Measurements from ENCODE around the gene IGFL3. TPM values are rescaled to one million over a fixed set of nuclear protein-coding genes. Genes with fewer than 3 reads are reported as not detected.

Gene IGFL3
- total and polyA plus RNA-seq, 4 experiments from 2014 or later, result not detected

GRCh38 chr19:46134527-46134926 lies 10.0 kb upstream of the IGFL3 start:
- no peak overlapping the region for H3K27ac Mint-ChIP-seq
- H3K36me3 ChIP-seq (ENCODE audit: insufficient read depth, low read length), result no peaks in the 10 kb centered on the region
- no peaks in the 10 kb centered on the region for H3K4me1 ChIP-seq (ENCODE audit: insufficient read depth, low read length)
- H3K9me3 ChIP-seq (ENCODE audit: control insufficient read depth in 1 of 2, low read length in 2 of 2), result no peaks in the 10 kb centered on the region
- H3K4me1 Mint-ChIP-seq, result no peaks in the 10 kb centered on the region
- peaks cover 4% of the 10 kb centered on the region for H3K27me3 ChIP-seq (ENCODE audit: insufficient read depth, low read length)
- DNase-seq, result no peak
- intact Hi-C loops (cut with micrococcal nuclease), result no loop called here
- CTCF ChIA-PET (ENCODE audit: partially characterized antibody), result no interaction called here
- no peaks in the 10 kb centered on the region for H3K9me3 Mint-ChIP-seq
- no peak overlapping the region for H3K27ac ChIP-seq (ENCODE audit: low read depth, low read length)
- H3K27me3 Mint-ChIP-seq, result peaks cover 24 to 28% of the 10 kb centered on the region in 2 donors
- no peak overlapping the region for H3K4me3 Mint-ChIP-seq
- H3K4me3 ChIP-seq (ENCODE audit: low read length in 2 of 2), result no peak overlapping the region
- POLR2A ChIA-PET (ENCODE audit: partially characterized antibody), result no interaction called here
- no peaks in the 10 kb centered on the region for H3K36me3 Mint-ChIP-seq

DNA sequence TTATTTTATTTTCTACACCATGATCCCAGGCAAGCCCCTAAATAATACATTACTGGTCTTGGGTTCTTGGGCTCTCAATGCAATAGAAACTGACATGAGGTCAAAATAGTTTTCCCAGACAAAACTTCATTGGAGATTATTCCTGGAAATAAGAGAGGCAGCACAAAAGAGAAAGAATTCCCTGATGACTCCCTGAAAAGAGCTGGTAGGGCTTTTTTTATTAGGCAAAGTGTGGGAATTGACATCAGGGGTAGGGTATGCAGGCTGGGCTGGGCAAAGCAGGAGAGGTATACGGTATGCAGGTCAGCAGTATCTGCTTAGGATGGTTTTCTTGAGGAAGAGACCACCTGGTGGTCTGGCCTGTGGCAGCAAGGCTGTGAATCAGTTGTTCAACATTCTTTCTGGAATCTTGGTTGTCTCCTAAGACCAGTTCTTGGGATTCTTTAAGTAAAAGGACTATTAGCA lies 9.3 kb upstream of the IGFL3 start:
- intact Hi-C loops (cut with micrococcal nuclease), result no loop called here
- Mint-ChIP-seq H3K4me1 (no peaks in the 10 kb centered on the region), H3K9me3 (no peaks in the 10 kb centered on the region), H3K27ac (no peak overlapping the region), H3K36me3 (no peaks in the 10 kb centered on the region), H3K4me3 (no peak overlapping the region), H3K27me3 (peaks cover 27 to 31% of the 10 kb centered on the region in 2 donors)
- ChIA-PET POLR2A (ENCODE audit: partially characterized antibody) (no interaction called here), CTCF (ENCODE audit: partially characterized antibody) (no interaction called here)
- Histone ChIP-seq H3K27ac (ENCODE audit: low read depth, low read length) (no peak overlapping the region), H3K4me3 (ENCODE audit: low read length in 2 of 2) (no peak overlapping the region), H3K4me1 (ENCODE audit: insufficient read depth, low read length) (no peaks in the 10 kb centered on the region), H3K36me3 (ENCODE audit: insufficient read depth, low read length) (no peaks in the 10 kb centered on the region), H3K9me3 (ENCODE audit: control insufficient read depth in 1 of 2, low read length in 2 of 2) (no peaks in the 10 kb centered on the region), H3K27me3 (ENCODE audit: insufficient read depth, low read length) (peaks cover 4% of the 10 kb centered on the region)
- DNase-seq, result no peak

- Mint-ChIP-seq H3K4me1 (no peaks in the 10 kb centered on the region), H3K9me3 (no peaks in the 10 kb centered on the region), H3K27ac (no peak overlapping the region), H3K36me3 (no peaks in the 10 kb centered on the region), H3K4me3 (no peak overlapping the region), H3K27me3 (peaks cover 27 to 31% of the 10 kb centered on the region in 2 donors)
- H3K27me3 ChIP-seq (ENCODE audit: insufficient read depth, low read length), result peaks cover 4% of the 10 kb centered on the region
- intact Hi-C loops (cut with micrococcal nuclease), result no loop called here
- DNase-seq, result no peak
- no peaks in the 10 kb centered on the region for H3K36me3 ChIP-seq (ENCODE audit: insufficient read depth, low read length)
- H3K27ac ChIP-seq (ENCODE audit: low read depth, low read length), result no peak overlapping the region
- ChIA-PET CTCF (ENCODE audit: partially characterized antibody) (no interaction called here), POLR2A (ENCODE audit: partially characterized antibody) (no interaction called here)
- H3K9me3 ChIP-seq (ENCODE audit: control insufficient read depth in 1 of 2, low read length in 2 of 2), result no peaks in the 10 kb centered on the region
- no peak overlapping the region for H3K4me3 ChIP-seq (ENCODE audit: low read length in 2 of 2)
- H3K4me1 ChIP-seq (ENCODE audit: insufficient read depth, low read length), result no peaks in the 10 kb centered on the region
Observed at GRCh38 chr19:46133101-46133627, 8.7 kb upstream of the IGFL3 start.

DNA sequence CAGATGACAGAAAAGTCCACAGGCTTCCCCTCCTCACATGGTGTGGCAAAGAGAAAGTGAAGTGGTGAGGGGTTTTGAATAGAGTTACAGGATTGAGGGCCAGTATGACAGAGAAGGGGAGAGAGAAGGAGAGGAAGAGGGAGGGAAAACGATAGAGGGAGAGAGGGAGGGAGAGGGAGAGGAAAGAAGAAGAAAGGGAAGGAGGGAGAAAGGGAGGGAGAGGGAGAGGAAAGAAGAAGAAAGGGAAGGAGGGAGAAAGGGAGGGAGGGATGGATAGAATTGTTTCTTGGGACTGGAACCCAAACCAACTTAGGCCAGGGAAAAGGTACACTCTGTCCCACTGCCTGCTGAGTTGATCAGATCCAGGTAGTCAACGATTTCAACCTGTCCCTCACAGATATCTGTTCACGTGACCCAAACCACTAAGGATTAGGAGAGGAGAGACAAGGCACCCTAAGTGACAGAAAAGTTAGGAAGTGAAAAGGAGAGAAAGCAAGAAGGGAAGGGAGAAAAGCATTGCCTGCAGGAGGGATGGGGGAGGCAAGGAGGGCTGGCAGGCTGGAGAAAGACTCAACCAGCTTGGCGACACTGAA lies 8.1 kb upstream of the IGFL3 start:
- Histone ChIP-seq H3K4me1 (ENCODE audit: insufficient read depth, low read length) (no peaks in the 10 kb centered on the region), H3K9me3 (ENCODE audit: control insufficient read depth in 1 of 2, low read length in 2 of 2) (no peaks in the 10 kb centered on the region), H3K27ac (ENCODE audit: low read depth, low read length) (no peak overlapping the region), H3K27me3 (ENCODE audit: insufficient read depth, low read length) (peaks cover 4% of the 10 kb centered on the region), H3K4me3 (ENCODE audit: low read length in 2 of 2) (no peak overlapping the region), H3K36me3 (ENCODE audit: insufficient read depth, low read length) (no peaks in the 10 kb centered on the region)
- no peaks in the 10 kb centered on the region for H3K4me1 Mint-ChIP-seq
- intact Hi-C loops (cut with micrococcal nuclease), result no loop called here
- ChIA-PET CTCF (ENCODE audit: partially characterized antibody) (no interaction called here), POLR2A (ENCODE audit: partially characterized antibody) (no interaction called here)
- no peak for DNase-seq
- H3K36me3 Mint-ChIP-seq, result no peaks in the 10 kb centered on the region
- H3K9me3 Mint-ChIP-seq, result no peaks in the 10 kb centered on the region
- H3K27ac Mint-ChIP-seq, result no peak overlapping the region
- H3K4me3 Mint-ChIP-seq, result no peak overlapping the region
- H3K27me3 Mint-ChIP-seq, result peaks cover 22 to 30% of the 10 kb centered on the region in 2 donors

- Histone ChIP-seq H3K27ac (ENCODE audit: low read depth, low read length) (no peak overlapping the region), H3K36me3 (ENCODE audit: insufficient read depth, low read length) (no peaks in the 10 kb centered on the region), H3K27me3 (ENCODE audit: insufficient read depth, low read length) (peaks cover 4% of the 10 kb centered on the region), H3K4me1 (ENCODE audit: insufficient read depth, low read length) (no peaks in the 10 kb centered on the region), H3K9me3 (ENCODE audit: control insufficient read depth in 1 of 2, low read length in 2 of 2) (no peaks in the 10 kb centered on the region), H3K4me3 (ENCODE audit: low read length in 2 of 2) (no peak overlapping the region)
- Mint-ChIP-seq H3K36me3 (no peaks in the 10 kb centered on the region), H3K27ac (no peak overlapping the region), H3K4me3 (no peak overlapping the region), H3K4me1 (no peaks in the 10 kb centered on the region), H3K27me3 (peaks cover 20 to 28% of the 10 kb centered on the region in 2 donors), H3K9me3 (no peaks in the 10 kb centered on the region)
- intact Hi-C loops (cut with micrococcal nuclease), result no loop called here
- CTCF ChIA-PET (ENCODE audit: partially characterized antibody), result no interaction called here
- POLR2A ChIA-PET (ENCODE audit: partially characterized antibody), result no interaction called here
- DNase-seq, result no peak
Observed at GRCh38 chr19:46131485-46132143, 7.1 kb upstream of the IGFL3 start.

DNA sequence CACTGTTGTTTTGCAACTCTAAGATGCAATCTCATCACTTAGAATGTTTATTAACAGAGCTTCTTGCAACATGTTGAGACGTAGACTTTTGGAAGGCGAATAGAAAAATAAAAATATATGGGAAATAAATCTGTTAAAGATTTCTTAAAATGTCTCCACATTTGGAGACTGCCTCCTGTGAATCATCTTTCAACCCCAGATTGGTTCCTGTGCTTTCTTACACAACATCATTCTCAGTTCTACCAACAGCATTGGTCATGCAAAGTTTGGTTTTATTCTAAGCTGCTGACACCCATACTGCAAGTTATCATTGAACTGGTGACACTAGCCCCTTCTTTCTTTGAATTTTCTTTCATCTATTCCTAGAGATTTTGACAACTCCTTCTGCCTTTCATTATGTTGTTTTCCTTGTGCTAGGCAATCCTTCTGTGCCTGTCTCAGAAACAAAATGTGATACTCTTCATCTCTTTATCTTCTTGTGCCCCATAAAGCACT lies 1.6 kb upstream of the IGFL3 start:
- Mint-ChIP-seq H3K36me3 (no peaks in the 10 kb centered on the region), H3K9me3 (peaks cover 0 to 2% (median 0%) of the 10 kb centered on the region in 8 donors), H3K27ac (no peak overlapping the region), H3K27me3 (peaks cover 27 to 30% of the 10 kb centered on the region in 2 donors), H3K4me3 (no peak overlapping the region), H3K4me1 (no peaks in the 10 kb centered on the region)
- H3K36me3 ChIP-seq (ENCODE audit: insufficient read depth, low read length), result no peaks in the 10 kb centered on the region
- POLR2A ChIA-PET (ENCODE audit: partially characterized antibody), result no interaction called here
- no peaks in the 10 kb centered on the region for H3K4me1 ChIP-seq (ENCODE audit: insufficient read depth, low read length)
- intact Hi-C loops (cut with micrococcal nuclease), result no loop called here
- no peak for DNase-seq
- no peaks in the 10 kb centered on the region for H3K27me3 ChIP-seq (ENCODE audit: insufficient read depth, low read length)
- H3K4me3 ChIP-seq (ENCODE audit: low read length in 2 of 2), result no peak overlapping the region
- no peak overlapping the region for H3K27ac ChIP-seq (ENCODE audit: low read depth, low read length)
- H3K9me3 ChIP-seq (ENCODE audit: control insufficient read depth in 1 of 2, low read length in 2 of 2), result no peaks in the 10 kb centered on the region
- CTCF ChIA-PET (ENCODE audit: partially characterized antibody), result no interaction called here

DNA sequence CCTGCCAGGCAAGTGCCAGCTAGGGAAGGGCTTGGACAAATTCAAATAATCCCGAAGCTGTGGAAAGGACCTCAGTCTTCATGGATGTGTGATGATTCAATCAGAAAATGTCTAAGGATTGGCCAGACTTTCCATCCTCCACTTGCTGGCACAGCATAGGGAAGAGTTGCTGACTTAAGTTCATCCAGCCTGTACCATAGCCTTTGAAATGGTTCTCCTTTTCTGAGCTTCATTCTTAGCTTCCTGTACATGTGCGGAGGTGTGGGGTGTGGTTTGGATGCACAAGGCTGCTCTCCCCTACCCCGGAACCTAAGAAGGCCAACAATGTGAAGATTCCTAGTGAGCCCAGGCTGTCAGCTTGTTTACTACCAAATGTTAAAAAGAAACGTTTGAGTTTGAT lies 959 bp upstream of the IGFL3 start:
- ChIA-PET CTCF (ENCODE audit: partially characterized antibody) (no interaction called here), POLR2A (ENCODE audit: partially characterized antibody) (no interaction called here)
- no peak overlapping the region for H3K4me3 ChIP-seq (ENCODE audit: low read length in 2 of 2)
- peaks cover 0 to 2% (median 0%) of the 10 kb centered on the region in 8 donors for H3K9me3 Mint-ChIP-seq
- H3K36me3 Mint-ChIP-seq, result no peaks in the 10 kb centered on the region
- no peaks in the 10 kb centered on the region for H3K4me1 Mint-ChIP-seq
- H3K27ac ChIP-seq (ENCODE audit: low read depth, low read length), result no peak overlapping the region
- no peak overlapping the region for H3K27ac Mint-ChIP-seq
- no peaks in the 10 kb centered on the region for H3K4me1 ChIP-seq (ENCODE audit: insufficient read depth, low read length)
- H3K27me3 Mint-ChIP-seq, result peaks cover 26 to 32% of the 10 kb centered on the region in 2 donors
- no peaks in the 10 kb centered on the region for H3K9me3 ChIP-seq (ENCODE audit: control insufficient read depth in 1 of 2, low read length in 2 of 2)
- intact Hi-C loops (cut with micrococcal nuclease), result no loop called here
- DNase-seq, result no peak
- no peaks in the 10 kb centered on the region for H3K27me3 ChIP-seq (ENCODE audit: insufficient read depth, low read length)
- H3K4me3 Mint-ChIP-seq, result no peak overlapping the region
- no peaks in the 10 kb centered on the region for H3K36me3 ChIP-seq (ENCODE audit: insufficient read depth, low read length)
